Epithelial cell of esophagus (primary cell): Measurements from ENCODE around the gene RYR1.

Experiments
- DNase-seq: peaks from one replicate; pipeline ENCODE4 v3.0.0; 2010; ENCODE audit warnings: low read depth
- H3K4me3 ChIP-seq: 2 replicates; pipeline ENCODE4 v1.5.1; 2011; ENCODE audit warnings: mild to moderate bottlenecking, low read length, control low read depth
- TF ChIP-seq, protein P1 (sequence below): IDR thresholded peaks from 2 replicates; pipeline ENCODE4 v1.5.1; 2011; ENCODE audit warnings: low read depth, mild to moderate bottlenecking, low read length, control low read depth, inconsistent platforms; ENCODE audit not compliant: insufficient read depth; ENCODE audit errors: missing control alignments

RYR1 gene

DNA sequence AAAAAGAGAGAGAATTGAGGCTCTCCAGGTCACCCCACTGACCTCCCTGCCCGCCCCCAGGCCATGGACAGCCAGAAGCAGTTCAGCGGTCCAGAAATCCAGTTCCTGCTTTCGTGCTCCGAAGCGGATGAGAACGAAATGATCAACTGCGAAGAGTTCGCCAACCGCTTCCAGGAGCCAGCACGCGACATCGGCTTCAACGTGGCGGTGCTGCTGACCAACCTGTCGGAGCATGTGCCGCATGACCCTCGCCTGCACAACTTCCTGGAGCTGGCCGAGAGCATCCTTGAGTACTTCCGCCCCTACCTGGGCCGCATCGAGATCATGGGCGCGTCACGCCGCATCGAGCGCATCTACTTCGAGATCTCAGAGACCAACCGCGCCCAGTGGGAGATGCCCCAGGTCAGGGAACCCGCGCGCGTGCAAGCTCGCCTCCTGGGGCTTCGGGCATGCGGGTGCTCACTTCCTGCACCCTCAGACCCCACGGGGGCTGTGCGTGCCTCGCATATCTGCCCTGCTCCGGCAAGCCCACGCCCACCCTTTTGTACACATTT, 127.6 kb downstream of the RYR1 start:
- TF ChIP-seq, protein P1, sequence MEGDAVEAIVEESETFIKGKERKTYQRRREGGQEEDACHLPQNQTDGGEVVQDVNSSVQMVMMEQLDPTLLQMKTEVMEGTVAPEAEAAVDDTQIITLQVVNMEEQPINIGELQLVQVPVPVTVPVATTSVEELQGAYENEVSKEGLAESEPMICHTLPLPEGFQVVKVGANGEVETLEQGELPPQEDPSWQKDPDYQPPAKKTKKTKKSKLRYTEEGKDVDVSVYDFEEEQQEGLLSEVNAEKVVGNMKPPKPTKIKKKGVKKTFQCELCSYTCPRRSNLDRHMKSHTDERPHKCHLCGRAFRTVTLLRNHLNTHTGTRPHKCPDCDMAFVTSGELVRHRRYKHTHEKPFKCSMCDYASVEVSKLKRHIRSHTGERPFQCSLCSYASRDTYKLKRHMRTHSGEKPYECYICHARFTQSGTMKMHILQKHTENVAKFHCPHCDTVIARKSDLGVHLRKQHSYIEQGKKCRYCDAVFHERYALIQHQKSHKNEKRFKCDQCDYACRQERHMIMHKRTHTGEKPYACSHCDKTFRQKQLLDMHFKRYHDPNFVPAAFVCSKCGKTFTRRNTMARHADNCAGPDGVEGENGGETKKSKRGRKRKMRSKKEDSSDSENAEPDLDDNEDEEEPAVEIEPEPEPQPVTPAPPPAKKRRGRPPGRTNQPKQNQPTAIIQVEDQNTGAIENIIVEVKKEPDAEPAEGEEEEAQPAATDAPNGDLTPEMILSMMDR: no peak
- no peak overlapping the region for H3K4me3 ChIP-seq
- no peak for DNase-seq

DNA sequence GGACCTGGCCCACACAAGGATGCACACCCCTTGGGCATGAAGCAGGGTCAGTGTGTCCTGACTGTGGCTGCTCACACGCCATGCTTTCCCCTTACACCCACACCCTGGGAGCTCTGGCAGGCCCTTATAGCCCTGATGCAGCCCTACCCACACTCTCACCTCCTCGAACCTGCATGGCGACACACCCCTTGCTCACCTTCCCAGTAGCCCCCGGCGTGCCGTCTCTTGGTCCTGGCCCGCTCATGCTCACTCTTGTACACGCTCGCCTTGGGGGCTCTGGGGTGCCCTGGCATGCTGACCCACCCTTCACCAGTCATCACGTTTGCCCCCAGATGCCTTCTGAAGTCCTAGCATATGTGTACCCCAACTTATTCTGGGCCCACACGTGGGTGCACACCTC, 128.2 kb downstream of the RYR1 start:
- TF ChIP-seq, protein P1: no peak
- H3K4me3 ChIP-seq: no peak overlapping the region
- no peak for DNase-seq

DNA sequence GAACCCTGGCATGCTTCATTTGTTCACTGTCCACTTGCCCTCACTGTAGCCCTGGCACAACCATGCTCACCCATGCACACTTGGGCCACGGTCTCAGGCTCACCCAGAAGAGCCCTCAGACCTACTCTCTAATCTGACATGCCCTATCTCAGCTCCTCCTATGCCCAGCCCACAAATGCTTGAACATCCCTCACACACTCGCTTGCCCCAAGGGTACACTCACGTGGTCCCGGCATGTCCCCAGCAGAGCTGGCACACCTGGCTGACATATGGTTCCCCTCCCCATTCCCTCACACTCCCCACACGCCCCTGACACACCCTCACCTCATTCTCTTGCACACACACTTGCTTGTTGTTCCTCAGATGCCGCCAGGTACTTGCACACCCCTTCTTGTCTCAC, 128.6 kb downstream of the RYR1 start:
- TF ChIP-seq, protein P1: no peak
- DNase-seq: no peak

DNA sequence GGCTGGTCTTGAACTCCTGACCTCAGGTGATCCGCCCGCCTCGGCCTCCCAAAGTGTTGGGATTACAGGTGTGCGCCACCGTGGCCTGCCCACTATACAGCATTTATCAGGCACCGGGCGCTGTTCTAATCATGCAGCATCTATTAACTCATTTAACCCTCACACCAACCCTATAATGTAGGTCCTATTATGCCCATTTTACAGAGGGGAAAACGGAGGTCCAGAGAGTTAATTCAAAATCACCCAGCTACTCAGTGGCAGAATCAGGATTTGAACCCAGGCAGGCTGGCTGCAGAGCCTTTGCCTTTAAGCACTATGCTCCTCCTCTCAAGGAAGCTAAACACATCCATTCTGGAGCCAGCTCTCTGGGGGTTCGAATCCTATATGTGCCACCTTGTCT, 130.0 kb downstream of the RYR1 start:
- TF ChIP-seq, protein P1: no peak
- H3K4me3 ChIP-seq: no peak overlapping the region
- no peak for DNase-seq

More for the DNA sequence above, 128.6 kb downstream of the RYR1 start:
- H3K4me3 ChIP-seq: no peak overlapping the region

DNA sequence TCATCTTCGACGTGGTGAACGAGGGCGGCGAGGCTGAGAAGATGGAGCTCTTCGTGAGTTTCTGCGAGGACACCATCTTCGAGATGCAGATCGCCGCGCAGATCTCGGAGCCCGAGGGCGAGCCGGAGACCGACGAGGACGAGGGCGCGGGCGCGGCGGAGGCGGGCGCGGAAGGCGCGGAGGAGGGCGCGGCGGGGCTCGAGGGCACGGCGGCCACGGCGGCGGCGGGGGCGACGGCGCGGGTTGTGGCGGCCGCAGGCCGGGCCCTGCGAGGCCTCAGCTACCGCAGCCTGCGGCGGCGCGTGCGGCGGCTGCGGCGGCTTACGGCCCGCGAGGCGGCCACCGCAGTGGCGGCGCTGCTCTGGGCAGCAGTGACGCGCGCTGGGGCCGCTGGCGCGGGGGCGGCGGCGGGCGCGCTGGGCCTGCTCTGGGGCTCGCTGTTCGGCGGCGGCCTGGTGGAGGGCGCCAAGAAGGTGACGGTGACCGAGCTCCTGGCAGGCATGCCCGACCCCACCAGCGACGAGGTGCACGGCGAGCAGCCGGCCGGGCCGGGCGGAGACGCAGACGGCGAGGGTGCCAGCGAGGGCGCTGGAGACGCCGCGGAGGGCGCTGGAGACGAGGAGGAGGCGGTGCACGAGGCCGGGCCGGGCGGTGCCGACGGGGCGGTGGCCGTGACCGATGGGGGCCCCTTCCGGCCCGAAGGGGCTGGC, 131.6 kb downstream of the RYR1 start:
- TF ChIP-seq, protein P1: no peak
- no peak for DNase-seq
- no peak overlapping the region for H3K4me3 ChIP-seq

DNA sequence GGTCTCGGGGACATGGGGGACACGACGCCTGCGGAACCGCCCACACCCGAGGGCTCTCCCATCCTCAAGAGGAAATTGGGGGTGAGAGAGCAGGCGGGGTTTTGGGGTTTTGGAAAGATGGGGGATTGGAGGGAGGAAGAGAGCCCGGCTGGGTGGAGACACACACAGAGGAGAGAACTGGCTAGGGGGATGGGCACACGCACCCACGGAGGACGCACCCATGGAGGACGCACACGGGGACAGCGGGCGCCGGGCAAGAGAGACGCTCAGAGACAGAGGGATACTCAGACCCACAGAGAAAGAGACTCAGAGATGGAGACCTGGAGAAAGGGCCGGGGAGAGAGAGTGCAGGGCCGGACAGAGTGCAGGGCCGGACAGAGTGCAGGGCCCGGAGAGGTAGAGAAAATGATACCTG, 132.2 kb downstream of the RYR1 start:
- no peak for DNase-seq
- TF ChIP-seq, protein P1: no peak

More for the DNA sequence above, 132.2 kb downstream of the RYR1 start:
- H3K4me3 ChIP-seq: no peak overlapping the region
